ENCODE measurements around the gene CTDSPL.

DNA sequence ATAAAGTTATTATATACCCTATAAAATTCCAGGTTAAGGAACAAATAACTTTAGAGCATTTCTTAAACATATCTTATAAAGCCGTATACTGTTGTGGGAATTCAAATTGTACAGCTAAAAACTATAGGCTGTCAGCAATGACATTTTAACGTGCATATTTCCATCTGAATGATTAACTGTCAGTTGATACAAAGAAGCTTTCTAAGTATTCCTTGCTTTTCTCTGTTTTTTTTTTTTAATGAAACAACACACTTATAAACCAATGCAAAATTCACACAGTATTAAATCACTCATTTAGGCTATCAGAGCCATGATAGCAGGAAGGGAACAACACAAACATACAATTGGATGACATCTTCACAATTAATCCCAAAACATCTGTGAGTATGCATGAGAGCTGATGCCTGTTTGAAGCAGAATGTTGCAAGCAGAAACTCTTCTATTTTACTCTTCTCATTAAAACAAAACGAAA, 61.9 kb downstream of the CTDSPL start:
- TF ChIP-seq POLR2AphosphoS5 (IDR thresholded peaks at IDR 0.05) (no peak), POLR2A (IDR thresholded peaks at IDR 0.05) (no peak)
